C4-2B (cell line): Measurements from ENCODE around the gene HTT.
"Not testable (repeated sequence)": the region's sequence is repeated elsewhere in the genome, so short reads cannot be mapped to it uniquely, and the experiment has no call there.

ENCODE experiments used
- H3K27ac ChIP-seq: fragments of 450-650 bp; 2 replicates; pipeline ENCODE4 v1.5.1; 2017
- CTCF ChIP-seq: fragments of 450-650 bp; conservative IDR thresholded peaks from 2 replicates; pipeline ENCODE4 v1.5.1; 2017; ENCODE audit warnings: mild to moderate bottlenecking
- ZFX ChIP-seq: fragments of 450-650 bp; IDR thresholded peaks from 2 replicates; pipeline ENCODE4 v1.6.1; 2017

The HTT gene

GRCh38 chr4:3158841-3159240 lies 84.4 kb downstream of the HTT start:
- H3K27ac ChIP-seq: no peak overlapping the region
- TF ChIP-seq ZFX (no peak), CTCF (no peak)

GRCh38 chr4:3160438-3160837 lies 86.0 kb downstream of the HTT start:
- no peak for TF ChIP-seq CTCF
- no peak for TF ChIP-seq ZFX
- no peak overlapping the region for H3K27ac ChIP-seq

- H3K27ac ChIP-seq: not testable (repeated sequence)
Observed at GRCh38 chr4:3161044-3161443, 86.6 kb downstream of the HTT start.

GRCh38 chr4:3166434-3166833 lies 92.0 kb downstream of the HTT start:
- H3K27ac ChIP-seq: not testable (repeated sequence)

GRCh38 chr4:3168029-3168428 lies 93.5 kb downstream of the HTT start:
- no peak overlapping the region for H3K27ac ChIP-seq
- TF ChIP-seq ZFX (no peak), CTCF (no peak)

- H3K27ac ChIP-seq: no peak overlapping the region
- no peak for TF ChIP-seq CTCF
- TF ChIP-seq ZFX: no peak
Observed at GRCh38 chr4:3174371-3175338, 100.2 kb downstream of the HTT start.

GRCh38 chr4:3176367-3177229 lies 102.1 kb downstream of the HTT start:
- TF ChIP-seq ZFX (no peak), CTCF (no peak)
- H3K27ac ChIP-seq: no peak overlapping the region

- TF ChIP-seq ZFX (no peak), CTCF (no peak)
Observed at GRCh38 chr4:3177426-3177825, 102.9 kb downstream of the HTT start.

More at GRCh38 chr4:3177426-3177825, 102.9 kb downstream of the HTT start:
- H3K27ac ChIP-seq: no peak overlapping the region
